CMK (cell line): ENCODE data around the gene ATP5PB.

Experiments
- DNase-seq: peaks from one replicate; pipeline ENCODE4 v3.0.0-alpha.2; 2010; ENCODE audit warnings: low read depth

ATP5PB gene

DNA sequence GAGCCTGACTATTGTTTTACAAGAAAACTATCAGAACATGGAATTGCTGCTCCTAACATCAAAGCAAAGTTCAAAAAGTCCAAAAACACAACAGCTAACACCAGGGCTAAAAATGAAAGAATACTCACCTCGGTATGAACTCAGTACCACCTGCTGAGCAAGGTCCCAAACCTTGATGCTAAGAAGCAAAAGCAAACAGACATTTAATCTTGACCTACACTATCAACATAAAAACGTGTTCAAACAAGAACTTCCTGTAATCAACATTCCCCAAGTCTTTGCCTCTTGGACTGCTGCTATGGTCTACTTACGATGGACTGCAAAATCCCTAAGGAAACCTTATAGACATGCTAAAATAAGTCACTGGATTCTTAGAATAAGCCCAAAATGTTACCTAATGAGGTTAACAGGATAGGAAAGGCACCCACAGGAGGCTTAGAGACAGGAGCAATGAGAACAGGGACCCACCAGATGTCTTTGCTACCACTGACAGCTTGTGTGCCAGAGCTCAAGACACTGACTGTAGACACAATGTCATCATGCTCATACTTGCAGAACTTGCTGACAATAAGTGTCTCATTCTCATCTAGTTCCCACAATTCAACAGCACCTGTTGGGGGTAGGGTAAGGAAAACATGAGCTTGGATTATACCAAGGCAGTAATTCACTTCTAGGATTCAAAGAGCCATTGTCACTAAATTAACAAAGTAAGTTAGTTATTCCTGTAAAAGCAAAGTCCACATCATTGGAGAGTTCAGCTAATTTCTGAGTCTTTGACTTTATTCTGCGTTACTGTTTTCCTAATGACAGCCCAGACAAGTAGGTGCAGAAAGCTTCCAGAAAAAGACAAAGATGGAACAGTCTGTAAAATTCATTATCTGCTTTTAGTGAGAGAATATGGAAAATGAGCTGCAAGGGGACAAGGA lies 2.0 kb upstream of the ATP5PB start:
- DNase-seq = no peak

DNA sequence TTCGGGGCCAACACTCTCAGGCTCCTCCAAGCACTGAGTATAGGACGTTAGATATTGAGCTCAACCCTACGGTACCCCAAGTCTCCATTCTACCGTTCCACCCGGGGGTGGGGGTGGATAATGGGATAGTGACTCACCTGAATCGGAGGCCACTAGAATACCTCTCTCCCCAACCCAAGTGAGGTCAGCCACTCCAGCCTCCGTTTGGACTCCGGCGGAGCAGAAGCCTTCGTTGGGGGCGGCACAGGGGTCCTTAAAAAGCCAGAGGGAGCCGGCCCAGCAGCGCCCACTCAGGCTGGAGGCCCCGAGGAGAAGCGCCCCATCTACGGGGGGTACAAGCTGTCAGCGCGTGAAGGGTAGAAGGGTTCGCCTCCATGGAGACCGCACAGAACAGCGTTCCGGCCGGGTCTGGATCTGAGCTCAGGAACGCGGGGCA lies 764 bp upstream of the ATP5PB start:
- DNase-seq = no peak

DNA sequence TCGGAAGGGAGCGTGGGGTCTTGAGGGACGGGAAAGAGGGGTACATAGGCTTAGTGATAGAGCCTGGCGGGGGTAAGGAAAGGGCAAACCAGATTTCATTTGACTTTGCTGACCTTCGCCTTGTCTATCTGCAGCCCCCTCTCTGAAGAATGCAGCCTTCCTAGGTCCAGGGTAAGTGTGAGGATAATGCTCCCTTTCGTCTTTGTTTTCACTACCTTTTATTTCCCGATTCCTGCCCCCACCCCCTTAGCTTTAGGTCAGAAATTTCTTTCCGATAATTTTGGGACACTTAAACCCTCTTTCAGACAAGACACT lies 396 bp downstream of the ATP5PB start:
- no peak for DNase-seq

DNA sequence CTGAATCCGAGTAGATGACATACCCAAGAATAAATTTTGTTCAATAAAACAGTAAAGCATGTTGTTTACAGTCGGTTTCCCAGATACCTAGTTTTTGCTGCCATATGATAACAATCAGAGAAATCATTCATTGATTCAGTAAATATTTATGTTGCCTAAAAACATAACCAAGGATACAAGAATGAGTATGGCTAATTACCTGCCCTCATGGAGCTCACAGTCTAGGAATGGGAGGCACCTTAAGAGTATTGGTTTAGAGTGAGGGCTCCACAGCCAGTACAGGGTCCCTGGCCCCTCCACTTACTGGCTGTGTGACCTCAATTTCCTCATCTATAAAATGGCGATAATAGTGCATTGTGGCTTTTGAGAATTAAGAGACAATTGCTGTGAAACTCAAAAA lies 921 bp downstream of the ATP5PB start:
- no peak for DNase-seq

DNA sequence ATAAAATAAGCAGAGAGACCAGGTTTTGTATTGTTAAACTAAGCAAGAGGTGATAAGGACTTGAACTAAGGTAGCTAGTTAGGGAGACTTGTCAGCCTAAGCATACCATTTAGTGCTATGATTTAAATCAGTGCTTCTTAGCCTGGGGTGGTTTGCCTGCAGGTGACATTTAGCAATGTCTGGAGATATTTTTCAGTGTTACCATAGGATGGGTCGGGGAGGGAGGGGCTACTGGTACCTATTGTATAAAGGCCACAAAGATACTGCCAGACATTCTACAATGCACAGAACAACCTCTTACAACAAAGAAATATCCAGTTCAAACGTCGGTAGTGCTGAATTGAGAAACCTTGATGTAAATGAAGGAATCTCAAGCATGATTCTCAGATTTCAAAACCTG lies 3.3 kb downstream of the ATP5PB start:
- no peak for DNase-seq

DNA sequence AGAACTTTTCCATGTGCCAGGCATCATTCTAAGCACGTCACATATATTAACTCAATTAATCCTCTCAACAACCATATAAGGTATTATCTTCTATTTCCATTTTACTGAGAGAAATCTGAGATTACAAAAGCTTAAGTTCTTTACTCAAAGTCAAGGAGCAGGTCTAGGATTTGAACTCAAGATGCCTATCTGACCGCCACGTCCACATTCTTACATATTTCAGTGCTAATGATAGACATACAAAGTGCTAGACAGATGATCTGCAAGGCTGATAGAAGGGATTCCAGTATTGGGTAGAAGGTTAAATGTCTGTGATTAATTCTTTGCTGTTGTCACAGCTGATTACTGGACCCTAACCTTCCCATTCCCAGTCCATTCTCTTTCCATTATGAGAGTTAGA lies 4.4 kb downstream of the ATP5PB start:
- no peak for DNase-seq

DNA sequence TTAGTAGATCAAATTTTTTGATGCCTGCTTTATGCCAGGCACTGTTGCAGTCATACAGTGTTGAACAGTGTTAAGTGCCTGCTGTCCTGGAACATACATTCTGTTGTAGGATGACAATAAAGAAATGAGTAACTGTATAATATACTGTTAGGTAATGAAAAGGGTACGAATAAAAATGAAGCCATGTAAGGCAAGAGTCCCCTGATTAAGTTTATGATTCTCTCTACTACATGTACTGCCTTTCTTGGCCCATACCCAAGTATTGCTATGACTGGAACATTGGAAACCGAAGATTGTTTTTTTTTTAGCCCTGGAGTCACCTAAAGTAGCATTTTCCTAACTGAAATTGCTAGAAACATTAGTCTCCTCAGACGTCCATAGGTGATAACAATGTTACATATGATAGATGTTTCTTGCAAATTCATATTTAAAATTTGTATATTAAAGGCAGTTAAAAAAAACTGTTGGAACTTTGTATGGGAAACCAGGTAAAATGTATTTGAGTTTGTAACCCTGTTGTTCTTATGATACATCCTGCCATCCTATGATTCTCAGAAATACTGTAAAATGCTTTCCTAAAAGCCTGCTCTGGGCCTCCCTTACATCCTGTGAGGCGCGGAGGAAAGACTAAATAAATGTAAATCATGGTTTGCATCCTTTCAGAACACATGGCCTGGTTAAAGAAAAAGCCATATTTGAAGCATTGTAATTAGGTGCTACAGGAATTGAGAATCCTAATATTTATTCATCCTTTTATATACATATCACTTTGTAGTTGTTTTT lies 5.8 kb downstream of the ATP5PB start:
- no peak for DNase-seq

DNA sequence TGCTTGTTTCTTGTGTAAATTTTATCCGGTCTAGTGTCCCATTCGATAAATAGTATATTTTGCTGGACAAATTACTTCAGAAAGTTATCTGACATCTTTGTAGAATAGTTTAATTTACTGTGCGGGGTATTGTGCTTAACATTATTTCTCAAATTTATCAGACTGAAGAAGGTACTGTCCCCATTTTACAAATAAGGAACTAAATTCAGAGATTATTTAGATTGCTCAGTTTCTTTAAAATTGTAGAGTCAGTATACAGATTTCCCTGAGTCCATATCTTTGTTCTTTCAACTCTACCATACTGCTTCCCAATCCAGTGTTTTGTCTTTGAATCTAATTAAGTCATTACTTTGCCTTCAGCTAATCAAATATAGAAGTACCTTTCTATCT lies 6.4 kb downstream of the ATP5PB start:
- DNase-seq = no peak

DNA sequence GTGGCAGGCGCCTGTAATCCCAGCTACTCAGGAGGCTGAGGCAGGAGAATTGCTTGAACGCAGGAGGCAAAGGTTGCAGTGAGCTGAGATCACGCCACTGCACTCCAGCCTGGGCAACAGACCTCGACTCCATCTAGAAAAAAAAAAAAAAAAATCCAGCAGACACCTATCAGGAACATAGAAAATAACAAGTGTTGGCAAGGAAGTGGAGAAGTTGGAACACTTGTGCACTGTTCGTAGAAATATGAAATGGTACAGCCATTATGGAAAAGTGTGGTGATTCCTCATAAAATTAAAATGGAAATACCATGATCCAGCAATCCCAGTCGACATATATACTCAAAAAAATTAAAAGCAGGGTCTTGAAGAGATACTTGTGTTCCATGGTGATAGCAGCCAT lies 12.5 kb downstream of the ATP5PB start:
- no peak for DNase-seq

DNA sequence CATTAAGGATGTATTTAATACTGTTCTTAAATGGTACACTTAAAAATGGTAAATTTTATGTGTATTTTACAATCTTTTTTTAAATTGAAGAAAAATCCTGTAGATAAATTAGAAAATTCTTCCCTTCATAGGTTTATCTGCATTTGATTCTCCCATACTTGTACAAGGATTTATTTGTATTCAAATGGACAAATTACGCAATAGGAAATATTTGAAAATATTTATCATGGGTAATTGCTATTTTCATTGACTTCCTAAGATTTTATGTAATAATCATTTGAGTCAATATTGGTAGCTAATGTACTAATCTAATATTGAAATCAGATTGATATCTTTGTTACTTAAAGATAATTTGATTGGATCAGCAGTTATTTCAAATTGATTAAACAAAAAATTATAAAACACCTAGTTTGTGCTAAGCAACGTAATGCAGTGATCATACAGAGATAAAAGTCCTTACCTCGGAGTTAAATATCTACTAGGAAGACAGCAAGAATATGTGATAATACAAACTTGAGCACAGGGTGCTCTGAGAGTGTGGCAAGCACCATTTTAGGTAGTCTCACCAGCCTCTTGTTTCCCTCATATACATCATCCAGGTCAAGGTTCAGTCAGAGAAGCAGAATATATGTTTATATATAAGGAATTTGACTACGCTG lies 13.2 kb downstream of the ATP5PB start:
- DNase-seq = no peak

DNA sequence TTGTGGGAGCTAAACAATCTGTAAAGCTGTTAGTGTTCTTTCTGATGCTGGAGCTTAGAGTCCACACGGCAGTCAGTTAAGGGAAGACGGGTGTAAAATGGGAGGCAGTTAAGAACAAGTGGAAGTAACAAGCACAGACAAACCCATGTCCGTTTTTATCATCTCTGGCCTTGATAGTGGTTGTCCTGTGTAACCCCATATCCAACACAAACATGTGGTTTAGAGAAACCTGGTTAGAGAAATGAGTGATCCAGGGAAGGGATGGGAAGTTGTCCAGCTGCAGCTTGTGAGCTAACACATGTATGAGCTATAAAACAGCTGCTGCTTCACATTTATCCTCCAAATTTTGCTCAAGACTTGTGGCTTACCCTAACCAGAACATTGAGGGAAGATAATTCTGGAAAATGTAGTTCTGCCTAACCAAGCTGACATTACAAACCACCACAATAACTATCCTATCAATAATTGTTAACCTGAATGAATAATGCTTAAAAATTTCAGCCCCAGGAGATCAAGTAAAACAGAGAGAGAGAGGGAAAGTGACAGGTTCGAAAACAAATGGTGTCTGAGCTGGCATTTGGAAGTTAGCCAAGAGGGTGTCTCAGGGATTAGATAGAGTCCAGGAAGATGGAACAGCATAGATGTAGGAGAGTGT lies 13.9 kb downstream of the ATP5PB start:
- no peak for DNase-seq

DNA sequence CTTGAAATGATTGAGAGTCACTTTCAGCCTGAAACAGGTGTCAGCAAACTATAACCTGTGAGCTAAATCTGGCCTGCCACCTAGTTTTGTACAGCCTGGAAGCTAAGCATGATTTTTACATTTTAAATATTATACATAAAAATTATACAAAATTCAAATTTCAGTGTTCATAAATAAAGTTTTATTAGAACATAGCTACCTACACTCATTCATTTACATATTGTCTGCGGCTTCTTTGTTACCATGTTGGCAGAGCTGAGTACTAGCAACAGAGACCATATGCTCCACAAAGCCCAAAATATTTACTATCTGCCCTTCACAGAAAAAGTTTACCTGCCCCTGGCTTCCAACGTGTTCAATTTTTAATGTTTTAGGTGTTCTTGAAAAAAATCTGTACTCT lies 16.5 kb downstream of the ATP5PB start:
- DNase-seq = no peak

DNA sequence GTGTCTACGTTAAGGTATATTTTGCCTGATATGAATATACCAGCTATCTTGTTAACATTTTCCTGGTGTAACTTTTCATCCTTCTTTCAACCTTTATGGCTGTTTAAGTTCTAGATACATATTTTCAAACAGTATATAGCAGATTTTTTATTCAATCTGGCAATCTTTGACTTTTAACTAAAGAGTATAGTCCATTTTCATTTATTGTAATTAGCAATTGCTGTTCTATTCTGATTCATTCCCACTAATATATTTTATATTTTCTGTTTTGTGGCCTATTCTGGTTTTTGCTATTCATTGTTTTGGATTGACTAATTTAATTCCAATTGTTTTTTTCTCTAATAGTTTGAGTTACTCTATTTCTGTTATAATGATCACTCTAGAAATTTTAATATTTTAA lies 17.2 kb downstream of the ATP5PB start:
- DNase-seq = no peak

DNA sequence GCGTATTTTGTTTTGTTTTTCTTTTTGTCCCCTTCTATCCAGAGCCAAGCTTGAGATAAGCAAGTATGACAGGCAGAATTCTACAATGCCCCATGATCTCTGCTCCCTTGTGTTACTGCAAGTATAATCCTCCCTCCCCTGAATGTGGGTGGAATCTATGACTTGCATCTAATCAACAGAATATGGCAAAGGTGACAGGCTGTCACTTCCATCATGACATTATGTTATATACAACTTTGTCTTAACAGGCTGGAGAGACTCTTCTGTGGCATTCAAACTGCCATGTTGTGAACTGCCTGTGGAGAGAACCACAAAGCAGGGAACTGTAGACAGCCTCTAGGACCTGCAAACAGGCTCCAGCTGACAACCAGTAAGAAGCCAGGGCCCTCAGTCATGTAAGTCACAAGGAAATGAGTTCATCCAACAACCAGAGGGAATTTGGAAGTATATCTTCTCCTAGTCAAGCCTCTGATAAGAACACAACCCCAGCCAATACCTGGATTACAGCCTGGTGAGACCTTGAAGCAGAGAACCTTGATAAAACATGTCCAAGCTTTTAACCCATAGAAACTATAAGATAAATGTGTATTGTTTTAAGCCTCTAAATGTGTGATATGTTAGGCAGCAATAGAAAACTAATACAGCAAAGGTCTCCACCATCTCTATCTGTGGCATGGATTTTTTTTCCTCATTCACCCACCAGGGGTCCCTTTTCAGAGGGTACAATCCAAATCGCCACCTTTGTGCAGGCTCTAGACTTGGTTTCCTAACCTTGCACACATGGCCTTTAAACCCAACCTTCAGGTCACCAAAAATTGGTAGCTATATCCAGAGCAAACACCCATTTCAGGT lies 18.8 kb downstream of the ATP5PB start:
- no peak for DNase-seq

DNA sequence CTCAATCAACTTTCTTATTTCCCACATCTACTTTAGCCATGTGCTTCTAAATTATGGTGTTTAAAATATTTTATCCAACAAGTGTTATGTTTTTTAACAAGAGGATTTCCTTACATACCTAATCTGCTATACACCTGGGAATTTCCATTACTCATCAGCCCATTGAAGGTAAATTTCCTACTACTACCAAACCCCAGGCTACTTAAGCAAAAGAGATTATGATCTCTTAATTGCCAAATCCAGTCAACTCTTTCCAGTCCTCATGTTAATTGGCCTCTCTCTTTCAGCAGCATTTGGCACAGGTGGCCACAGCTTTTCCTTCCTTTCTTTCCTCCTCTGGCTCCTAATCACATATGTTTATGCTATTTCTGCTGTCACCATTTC lies 19.4 kb downstream of the ATP5PB start:
- no peak for DNase-seq

DNA sequence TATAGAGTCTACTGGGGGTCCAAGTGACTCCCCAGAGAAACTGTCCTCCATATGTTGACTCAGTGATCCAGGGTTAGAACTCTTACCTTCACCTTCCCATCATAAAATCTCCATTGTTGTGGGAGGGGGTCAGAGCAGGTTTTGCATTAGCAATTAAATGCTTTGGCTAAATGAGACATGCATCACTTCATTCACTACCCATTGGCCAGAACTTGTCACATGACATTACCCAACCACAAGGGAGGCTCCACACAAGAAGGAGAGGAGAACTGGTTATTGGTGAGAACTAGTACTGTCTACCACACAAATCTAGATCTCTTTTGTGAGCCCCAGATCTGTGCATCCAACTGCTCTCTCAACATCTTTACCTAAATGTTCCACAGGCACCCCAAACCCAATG lies 20.3 kb downstream of the ATP5PB start:
- DNase-seq = no peak

DNA sequence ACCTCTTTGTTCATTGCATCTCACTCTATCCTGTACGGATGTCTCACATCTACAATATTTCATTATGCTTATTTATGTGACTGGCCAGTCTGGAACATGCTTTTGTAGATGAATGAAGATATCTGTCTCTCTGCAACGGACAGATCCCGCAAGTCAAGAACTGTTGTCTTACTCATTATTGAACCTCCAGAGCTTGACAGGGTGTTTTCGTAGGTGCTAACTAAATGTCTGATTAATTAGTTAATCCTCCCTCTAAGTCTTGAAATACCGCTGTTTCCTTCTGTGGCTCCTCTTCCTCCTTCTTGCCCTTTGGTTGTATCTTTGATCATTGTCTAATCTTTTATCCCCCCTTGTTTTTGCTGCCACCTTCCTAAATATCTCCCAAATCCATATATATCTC lies 21.3 kb downstream of the ATP5PB start:
- no peak for DNase-seq

DNA sequence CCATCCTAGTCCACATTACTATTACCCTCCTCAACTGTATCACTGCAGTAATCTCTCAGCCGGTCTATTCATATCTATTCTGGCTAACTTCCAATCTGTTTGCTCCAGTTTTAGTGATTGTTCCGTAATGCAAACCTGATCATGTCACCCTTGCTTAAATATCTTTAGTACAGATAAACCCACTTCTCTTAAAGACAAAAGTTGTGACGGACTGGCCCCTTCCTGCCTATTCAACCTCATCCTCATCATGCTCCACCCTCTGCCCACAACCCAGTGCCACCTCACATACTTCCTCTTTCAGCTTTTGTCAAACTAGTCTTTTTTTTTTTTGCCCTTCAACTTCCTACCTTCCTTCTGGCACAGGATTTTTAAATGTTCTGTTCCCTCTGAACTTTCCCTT lies 21.7 kb downstream of the ATP5PB start:
- DNase-seq = no peak

DNA sequence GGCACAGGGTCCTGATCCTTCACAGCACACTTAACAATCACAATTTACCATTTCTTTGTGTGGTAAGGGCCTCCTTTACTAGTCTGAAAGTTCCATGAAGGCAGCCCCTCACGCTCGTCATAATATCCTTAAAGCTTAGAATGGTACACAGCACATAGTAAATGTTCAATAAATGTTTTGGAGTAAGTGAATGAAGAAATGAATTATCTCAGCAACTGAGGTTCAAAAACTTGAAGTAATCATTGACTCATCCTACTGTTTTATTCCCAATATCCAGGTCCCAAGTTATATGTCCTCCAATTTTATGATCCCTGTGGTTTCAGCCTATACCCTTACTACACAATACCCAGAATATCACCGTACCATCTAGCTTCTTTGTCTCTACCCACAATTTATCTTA lies 22.3 kb downstream of the ATP5PB start:
- DNase-seq = no peak

DNA sequence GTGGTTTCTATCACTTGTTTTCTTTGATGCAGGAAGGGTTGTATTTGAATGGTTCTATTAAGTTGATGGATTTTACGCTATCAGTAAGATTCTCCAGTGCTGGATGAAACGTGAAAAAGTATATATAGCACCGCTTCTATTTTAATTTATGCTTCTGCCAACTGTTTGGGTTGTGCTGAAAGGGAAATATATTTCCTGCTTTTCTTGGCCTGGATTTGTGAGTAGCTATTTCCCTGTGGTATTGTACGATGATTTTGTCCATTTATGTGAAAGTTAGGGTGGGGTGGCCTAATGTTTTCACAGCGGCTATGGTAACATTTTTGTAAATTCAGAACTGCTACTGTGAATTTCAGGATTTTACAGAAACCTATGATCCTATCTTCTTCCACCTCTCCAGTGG lies 24.8 kb downstream of the ATP5PB start:
- no peak for DNase-seq

DNA sequence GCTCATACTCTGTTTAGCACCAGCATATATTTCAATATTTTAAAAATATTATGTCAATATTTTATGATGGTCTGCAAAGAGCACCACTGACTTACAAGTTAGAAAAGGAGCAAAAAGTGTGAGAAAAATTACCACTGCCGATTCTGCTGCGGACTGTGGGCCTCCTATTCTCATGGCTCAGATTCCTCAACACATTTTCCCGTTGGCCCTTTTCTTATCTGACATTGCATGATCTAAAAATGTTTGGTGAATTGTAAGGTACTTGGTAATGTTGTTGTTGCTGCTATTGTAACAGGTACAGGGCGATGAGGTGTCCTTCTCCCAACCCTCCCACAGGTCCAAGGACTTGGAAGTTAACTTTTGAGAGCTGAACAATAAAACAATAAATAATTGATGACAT lies 25.3 kb downstream of the ATP5PB start:
- no peak for DNase-seq

DNA sequence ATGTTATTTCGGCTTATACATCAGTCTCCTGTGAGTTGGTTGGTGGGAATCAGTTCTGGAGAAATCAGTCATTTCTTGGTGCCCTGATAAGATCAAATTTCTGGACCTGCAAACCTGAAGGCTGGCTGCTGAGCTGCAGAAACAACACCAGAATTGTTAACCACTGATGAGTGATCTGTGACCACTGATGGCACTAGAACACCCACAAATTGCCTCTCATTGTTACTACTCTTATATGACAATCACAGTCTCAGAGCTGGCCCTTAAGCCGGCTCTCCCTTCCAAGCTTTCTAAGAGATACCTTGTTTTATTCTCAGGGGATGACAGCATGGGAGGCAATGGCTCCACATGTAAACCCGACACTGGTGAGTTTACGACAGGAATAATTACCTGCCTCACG lies 26.4 kb downstream of the ATP5PB start:
- DNase-seq = no peak
